COLO668 (cell line): ENCODE data around the gene STX10.

Experiments
- DNase-seq: peaks from one replicate; lab custom pipeline; 2025; ENCODE audit not compliant: unreplicated experiment; lab: John Stamatoyannopoulos, UW

STX10 gene

DNA sequence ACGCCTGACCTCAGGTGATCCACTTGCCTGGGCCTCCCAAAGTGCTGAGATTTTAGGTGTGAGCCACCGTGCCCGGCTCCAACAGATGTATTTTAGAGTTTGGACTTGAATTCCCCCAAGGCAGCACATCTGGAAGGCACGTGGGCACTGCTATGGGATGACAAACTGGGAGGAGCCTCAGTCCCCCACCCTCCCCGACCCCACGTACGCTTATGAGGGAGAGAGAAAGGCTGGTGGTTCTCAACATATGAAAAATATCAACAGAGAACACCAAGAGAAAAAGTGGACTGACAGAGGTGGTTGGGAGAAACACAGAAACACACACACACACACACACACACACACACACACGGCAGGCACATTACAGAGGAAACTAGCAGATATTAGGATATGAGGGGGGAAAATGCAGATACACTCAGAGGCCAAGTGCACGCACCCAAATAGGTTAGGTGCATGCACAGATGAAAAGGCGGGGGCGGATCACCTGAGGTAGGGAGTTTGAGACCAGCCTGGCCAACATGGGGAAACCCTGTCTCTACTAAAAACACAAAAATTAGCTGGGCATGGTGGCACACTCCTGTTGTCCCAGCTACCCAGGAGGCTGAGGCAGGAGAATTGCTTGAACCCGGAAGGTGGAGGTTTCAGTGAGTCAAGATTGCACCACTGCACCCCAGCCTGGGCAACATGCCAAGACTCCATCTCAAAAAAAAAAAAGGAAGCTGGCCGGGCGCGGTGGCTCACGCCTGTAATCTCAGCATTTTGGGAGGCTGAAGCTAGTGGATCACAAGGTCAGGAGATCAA is 3.2 kb downstream of the STX10 start:
- DNase-seq = no peak

DNA sequence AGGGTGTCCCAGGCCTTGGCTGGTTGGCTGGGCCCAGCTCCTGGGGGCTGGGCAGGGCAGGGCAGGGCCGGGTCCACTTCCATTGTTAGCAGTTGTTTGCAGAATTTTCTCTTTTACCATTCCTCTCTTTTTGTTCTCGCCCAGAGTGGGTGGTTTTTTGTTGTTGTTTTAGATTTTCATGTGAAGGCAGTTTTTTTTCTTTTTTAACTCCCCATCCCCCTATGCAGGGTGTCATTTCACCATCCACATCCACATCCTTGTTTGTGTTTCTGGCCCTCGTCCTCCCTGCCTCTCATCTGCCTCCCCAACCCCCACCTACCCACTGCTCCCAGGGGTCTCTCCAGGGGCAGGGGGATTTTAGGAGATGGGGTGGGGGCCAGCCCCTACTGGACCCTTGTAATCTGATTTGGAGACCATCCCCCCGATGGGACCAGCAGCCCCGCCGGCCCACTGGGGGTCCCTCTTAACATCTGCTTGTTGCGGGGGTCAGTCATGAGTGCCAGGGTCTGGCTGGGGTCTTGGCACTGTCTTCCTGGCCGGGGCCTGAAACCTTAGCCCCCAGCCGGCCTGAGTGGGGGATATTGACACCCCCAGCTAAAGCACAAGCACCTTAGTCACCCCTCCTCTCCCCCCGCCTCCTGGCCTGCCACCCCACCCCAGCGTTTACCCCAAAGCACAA is 10.4 kb downstream of the STX10 start:
- DNase-seq = no peak

DNA sequence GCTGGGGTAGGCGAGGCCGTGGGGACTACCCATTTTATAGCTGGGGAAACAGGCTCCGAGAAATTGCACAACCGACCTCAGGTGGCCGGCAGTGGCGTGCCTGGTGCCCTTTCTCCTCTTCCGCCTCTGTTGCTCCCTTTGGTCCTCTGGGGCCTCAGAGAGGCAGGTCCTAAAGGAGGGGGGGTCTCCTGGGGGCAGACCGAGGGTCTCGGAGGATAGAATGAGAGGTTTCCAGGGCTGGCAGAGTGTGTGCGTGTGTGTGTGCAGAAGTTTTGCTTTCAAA is 11.3 kb downstream of the STX10 start:
- no peak for DNase-seq

DNA sequence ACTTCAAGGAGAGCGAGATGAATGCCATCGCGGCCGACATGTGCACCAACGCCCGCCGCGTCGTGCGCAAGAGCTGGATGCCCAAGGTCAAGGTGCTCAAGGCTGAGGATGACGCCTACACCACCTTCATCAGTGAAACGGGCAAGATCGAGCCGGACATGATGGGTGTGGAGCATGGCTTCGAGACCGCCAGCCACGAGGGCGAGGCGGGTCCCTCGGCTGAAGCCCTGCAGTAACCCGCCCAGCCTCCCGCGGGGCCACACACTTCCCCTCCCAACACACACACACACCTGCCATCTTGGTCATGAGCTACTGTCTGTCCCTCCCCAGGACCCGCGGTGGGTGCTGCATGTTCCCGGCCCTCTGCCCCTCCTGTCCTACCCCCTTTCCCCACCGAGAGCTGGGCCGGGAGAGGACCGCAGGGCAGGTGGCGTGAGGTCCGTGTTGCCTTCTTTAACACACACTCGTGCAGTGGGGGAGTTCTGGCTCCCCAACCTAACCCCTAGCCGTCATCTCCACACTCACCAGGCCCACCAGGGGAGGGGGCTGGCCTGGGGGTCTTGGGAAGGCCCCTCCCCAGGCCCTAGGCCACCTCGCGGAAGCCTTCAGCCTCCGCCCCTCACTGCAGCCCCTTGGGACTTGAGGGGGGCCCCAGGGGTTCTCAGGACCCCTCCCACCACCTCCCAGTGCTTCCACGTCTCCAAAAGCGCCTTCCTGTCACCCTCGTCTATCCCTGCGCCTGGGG is 11.8 kb downstream of the STX10 start:
- DNase-seq = no peak

DNA sequence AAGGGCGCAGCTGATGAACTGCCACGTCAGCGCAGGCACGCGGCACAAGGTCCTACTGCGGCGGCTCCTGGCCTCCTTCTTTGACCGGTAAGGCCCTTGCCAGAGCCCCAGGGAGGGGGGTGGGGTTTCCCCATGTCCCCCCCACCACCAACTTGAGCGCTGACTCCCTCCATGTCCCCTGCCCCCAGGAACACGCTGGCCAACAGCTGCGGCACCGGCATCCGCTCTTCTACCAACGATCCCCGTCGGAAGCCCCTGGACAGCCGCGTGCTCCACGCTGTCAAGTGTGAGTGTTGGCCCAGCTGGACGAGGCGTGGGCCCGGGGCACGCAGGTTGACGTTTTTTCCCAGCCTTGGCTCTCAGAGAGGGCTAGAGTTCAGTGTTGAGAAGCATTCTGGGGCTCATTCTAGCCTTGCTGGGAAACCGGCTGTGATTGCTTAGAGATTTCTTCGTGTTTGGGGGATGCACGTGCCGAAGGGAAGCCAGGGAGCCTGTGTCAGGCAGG is 12.8 kb downstream of the STX10 start:
- no peak for DNase-seq

DNA sequence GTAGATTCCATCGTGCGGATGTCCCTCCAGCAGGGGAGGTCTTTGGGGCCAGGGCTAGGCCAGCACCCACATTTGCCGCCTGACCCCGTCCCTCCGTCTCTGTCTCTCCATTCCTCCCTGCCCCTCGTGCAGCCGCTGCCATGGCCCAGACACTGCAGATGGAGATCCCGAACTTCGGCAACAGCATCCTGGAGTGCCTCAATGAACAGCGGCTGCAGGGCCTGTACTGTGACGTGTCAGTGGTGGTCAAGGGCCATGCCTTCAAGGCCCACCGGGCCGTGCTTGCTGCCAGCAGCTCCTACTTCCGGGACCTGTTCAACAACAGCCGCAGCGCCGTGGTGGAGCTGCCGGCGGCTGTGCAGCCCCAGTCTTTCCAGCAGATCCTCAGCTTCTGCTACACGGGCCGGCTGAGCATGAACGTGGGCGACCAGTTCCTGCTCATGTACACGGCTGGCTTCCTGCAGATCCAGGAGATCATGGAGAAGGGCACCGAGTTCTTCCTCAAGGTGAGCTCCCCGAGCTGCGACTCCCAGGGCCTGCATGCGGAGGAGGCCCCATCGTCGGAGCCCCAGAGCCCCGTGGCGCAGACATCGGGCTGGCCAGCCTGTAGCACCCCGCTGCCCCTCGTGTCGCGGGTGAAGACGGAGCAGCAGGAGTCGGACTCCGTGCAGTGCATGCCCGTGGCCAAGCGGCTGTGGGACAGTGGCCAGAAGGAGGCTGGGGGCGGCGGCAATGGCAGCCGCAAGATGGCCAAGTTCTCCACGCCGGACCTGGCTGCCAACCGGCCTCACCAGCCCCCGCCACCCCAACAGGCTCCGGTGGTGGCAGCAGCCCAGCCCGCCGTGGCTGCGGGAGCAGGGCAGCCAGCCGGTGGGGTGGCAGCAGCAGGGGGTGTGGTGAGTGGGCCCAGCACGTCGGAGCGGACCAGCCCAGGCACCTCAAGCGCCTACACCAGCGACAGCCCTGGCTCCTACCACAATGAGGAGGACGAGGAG is 14.8 kb downstream of the STX10 start:
- no peak for DNase-seq

DNA sequence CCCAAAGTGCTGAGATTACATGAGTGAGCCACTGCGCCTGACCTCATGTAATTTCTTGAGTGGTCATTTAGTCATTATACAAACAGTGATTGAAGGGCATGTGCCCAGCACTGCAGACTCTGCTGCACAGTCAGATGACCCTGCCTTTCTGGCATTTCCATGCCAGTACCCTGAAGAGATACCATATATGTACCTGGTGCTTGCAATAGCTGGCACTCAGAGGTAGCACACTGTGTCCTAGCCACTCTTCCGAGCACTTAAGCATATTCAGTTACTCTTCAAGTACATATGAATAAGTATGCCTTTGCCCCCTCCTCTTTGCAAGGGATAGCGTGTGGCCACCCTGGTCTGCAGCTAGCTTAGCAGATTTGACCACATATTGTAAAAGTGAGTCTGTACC is 15.5 kb downstream of the STX10 start:
- no peak for DNase-seq

DNA sequence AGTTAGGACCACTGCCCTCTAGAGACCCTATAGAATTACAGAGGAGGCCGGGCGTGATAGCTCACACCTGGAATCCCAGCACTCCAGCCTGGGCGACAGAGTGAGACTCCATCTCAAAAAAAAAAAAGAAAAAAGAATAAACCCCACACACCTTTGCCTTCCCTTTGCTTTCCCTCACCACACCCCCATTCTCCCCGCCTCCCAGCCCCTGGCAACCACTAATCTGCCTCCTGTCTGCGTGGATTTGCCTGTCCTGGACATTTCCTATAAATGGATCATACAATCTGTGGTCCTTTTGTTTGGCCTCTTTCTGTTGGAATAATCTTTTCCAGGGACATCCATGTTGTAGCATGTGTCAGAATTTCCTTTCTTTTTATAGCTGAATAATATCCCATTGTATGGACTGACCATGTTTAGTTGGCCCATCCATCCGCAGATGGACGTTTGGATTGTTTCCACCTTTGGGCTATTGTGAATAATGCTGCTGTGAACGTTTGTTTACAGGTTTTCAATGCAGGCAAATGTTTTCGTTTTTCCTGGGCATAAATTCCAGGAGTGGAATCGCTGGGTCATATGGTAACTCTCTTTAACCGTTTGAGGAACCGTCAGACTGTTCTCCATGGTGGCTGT is 16.8 kb downstream of the STX10 start:
- DNase-seq = no peak

DNA sequence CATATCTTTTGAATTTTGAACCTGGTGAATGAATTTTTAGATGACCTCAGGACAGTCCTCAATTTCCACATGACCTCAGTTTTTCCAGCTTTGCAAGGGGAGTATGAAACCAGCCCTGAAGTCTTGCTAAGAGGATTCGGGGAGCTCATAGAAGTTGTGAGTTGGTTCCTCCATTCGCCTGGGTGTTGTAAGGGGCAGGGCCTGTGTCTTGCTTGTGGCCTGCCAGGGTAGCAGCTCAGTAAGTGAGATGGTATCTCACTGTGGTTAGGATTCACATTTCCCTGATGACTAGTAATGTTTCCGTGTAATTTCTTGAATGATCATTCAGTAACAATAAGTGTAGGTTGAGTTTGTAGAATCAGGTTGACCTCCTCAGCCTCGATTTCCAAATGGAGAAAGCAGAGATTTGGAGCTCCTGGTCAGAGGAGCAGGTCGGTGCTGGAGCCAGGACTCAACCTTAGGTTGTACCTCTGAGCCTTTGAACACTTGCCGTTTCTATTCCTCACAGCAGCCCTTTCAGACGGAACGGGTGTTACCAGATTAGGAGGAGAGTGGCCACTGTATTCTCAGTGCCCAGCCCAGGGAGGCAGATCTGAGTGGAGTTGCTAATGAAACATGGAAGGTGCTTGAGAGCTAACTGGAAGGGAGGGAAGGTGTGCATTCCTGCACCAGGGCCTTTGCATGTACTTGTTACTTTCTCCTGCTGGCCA is 17.5 kb downstream of the STX10 start:
- no peak for DNase-seq

DNA sequence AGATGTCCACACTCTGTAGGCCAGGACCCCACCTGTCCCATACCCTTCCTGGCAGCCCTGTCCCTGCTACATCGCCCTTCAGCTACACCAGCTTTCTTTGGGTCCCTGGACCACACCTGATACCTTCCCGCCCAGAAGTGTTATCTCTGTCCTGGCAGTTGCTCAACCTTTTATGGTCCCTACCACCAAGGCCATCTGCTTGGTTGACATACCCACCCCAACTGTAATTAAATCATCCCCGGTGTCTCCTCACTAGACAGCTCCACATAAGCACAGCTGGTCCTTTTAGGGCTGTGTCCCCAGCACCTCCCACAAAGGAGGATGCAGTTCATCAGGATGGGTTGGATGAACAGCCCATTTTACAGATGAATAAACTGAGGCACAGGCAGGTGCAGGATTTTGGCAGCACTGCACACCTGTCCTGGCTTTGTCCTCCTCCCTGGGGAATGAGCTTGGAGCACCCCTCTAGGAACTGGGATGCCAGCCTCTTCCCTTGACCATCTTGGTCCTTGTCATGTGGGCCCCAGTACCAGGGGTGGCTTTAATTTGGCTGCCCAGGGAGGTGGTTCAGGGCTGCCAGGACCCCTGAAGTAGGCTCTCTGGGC is 19.2 kb downstream of the STX10 start:
- DNase-seq = no peak

DNA sequence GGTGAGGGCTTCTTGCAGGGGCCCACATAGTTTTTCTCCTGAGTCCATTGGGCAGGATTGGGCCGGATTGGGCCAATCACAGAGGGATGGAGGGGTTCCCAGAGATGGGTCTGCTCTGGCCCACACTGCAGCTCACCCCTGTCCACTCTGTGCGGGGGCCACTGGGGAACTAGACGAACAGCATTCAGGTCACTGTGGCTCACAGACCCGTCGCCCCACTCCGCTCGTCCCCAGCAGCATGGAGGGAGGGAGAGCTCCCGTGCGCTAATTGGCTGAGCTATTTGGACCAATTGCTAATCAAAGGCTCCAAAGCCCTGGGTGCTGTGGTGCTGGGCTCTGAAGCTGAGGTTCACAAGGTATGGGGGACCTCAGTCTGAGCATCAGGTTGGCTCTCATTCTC is 20.8 kb downstream of the STX10 start:
- no peak for DNase-seq

DNA sequence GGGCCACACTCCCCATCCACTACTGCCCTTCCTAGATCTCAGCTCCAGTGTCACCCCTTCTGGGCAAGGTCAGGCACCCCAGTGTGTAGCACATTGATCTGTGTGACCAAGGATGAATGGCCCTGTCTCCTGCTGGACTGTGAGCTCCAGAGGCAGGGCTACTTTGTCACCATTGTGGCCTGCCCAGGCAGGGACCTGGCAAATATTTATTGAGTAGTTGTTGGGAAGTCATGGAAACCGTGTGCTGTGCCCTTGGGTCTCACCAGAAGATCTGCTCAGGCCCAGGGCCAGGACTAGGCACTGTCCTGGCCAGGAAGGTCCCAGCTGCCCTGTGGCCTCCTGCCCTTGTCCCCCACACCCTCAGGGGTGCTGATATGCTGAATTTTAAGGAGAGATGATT is 21.6 kb downstream of the STX10 start:
- no peak for DNase-seq

DNA sequence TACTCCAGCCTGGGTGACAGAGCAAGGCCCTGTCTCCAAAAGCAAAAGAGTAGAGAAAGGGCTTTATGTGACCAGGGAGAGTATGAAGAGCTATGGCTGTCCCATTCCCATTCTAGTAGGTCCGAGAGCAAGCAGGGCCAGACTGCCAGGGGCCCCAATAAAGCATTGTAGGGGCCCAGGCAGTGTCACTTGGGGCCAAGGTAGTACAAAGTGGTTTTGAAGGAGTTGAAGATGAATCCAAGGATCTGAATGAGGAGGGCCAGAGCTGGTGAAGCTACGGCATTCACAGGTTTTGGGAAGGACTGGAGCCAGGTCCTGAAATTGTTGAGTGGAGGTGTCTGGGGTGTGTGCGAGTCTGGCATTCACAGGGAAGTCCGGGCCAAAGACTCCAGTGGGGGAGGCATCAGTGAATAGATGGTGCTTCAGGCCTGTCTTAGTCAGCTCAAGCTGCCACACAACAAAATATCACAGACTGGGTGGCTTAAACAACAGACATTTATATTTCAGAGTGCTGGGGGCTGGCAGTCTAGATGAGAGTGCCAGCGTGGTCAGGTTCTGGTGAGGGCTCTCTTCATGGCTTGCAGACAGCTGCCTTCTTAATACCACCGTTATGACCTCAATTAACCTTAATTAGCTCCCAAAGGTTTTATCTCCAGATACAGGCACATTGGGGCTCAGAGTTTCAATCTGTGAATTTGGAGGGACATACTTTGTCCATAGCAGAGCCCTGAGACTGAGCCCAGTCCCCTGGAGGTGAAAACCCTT is 22.2 kb downstream of the STX10 start:
- no peak for DNase-seq

DNA sequence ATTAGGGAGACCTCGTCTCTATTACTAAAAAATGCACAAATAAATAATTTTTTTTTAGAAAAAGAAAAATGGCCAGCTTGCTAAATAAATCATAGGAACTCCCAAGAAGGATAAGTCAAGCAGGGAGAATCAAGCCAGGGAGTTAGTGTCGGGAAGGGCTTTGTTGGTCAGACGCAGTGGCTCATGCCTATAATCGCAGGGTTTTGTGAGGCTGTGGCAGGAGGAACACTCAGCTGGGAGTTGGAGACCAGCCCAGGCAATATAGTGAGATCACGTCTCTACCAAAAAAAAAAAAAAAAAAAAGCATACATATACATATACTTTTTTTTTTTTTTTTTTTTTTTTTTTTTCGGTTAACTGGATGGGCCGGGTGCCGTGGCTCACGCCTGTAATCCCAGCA is 23.1 kb downstream of the STX10 start:
- no peak for DNase-seq

DNA sequence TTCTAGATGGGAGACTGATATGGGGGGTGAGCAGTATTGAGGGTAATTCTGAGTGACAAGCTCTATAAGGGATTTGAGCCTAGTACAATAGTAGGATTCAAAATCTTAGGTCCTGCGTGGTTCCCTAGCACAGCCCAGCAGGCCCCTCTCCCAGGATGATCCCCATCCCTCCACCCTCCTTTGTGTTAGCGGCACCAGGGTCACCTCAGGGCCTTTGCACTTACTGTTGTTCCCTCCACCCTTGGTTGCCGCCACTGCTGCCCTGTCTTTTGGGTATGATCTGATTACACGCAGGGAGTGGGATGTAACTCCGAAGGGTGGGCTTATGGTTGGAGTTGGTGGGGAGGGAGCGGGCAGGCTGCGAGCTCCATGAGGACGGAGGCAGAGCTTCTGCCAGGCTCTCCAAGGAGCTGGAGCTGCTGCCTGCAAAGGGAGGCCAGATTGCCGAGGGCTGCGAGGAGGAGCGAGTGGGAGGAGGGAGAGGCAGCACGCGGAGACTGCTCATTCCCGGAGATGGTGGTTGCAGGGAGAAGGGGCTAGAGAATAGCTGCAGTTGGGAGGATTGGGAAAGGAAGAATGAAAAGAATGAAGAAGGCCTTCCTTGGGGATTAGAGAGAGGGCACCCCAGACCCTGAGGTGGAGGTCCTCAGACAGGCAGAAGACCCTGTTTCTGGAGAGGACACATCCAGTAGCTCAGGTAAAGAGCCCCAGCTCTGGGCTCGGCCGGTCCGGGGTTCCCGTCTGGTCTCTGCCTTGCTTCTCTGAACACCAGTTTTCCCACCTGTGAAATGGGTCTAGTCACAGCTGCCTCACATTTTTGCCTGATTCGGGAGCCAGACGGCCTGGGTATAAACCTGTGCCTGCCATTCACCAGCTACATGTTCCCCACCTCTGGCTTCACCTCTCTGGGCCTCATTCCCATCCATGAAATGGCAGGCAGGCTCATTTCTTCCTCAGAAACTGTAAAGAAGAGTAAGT is 26.9 kb downstream of the STX10 start:
- DNase-seq = no peak

DNA sequence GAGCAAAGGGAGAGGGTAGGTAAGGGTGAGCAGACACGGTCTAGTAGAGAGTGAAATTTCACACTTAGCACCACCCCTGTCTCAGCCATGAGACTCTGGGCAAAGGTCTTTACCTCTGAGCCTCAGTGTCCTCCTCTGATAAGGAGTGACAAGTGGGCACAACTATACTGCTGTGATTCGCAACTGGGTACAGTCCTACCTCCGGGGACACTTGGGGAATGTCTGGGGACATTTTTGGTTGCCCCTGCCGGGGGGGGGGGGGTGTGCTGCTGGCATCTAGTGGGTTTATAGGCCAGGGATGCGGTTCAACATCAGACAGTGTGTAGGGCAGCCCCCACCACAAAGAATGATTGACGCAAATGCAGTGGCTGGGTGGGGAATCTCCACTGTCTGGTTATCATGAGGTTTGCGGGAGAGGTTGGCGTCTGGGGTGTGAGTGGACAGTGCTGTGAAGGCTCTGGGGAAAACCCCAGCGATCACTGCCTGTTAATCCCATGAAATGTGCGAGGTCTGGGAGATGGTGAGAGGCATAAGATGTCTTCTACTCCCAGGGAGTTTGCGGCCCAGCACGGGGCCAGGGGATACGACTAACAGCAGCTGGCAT is 27.8 kb downstream of the STX10 start:
- DNase-seq = no peak
